ENCODE results near the gene ARRDC5. TPM values are rescaled to one million over a fixed set of nuclear protein-coding genes. Genes with fewer than 3 reads are reported as not detected.

ARRDC5 gene
- polyA plus RNA-seq, 1 of the 3 experiments (the other 2 are of a cell fraction), result not detected

DNA sequence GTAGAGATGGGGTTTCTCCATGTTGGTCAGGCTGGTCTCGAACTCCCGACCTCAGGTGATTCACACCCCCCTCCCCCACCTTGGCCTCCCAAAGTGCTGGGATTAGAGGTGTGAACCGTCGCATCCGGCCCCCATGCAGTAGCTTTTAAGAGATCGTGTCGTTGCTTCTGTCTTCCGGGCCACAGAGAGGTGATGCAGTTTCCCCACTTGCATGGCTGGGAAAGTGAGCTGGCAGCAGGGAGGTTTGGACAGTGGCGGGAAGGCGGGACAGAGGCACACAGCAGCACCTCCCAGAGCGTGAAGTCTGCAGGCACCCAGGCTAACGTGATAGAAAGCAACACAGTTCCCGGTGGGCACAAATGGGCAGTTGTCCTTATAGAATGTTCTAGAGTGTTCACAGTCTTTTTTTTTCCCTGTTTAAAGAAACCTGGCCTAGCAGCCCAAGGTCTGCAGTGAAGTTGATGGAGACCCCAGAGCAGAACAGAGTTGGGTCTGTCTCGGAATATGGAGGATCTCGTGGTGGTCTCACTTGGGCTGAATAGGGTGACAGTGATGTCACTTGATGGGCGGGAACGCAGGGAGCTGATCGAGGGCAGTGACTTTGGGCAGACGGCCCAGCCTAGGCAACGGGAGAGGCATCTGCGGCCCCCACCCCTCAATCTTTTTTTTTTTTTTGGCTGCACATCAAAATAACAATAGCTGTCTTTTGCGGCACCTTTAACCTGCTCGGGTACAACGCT lies 11.5 kb upstream of the ARRDC5 start:
- no peak for DNase-seq
- ChIA-PET CTCF (interaction anchor here (1.1 to 7.6 kb wide), 5 partner anchors 17 to 117 kb away, joined by 4 to 121 read pairs (median 36); partner anchors contain the start of gene PLIN3), POLR2A (no interaction called here)
- no peaks in the 10 kb centered on the region for H3K9me3 ChIP-seq
- H3K4me1 ChIP-seq (ENCODE audit: control insufficient read depth in 1 of 2, insufficient read depth in 2 of 2, low read depth in 1 of 2, low read length in 1 of 2), result peaks cover 27 to 38% of the 10 kb centered on the region in 2 experiments; a peak in 3 of 4 replicates
- H3F3A ChIP-seq (replicated peaks; ENCODE audit: insufficient read depth), result peaks cover 31% of the 10 kb centered on the region
- H3K4me2 ChIP-seq, result no peak overlapping the region
- H3K79me2 ChIP-seq (ENCODE audit: insufficient read depth), result peaks cover 88% of the 10 kb centered on the region
- H4K20me1 ChIP-seq (ENCODE audit: insufficient read depth), result peaks cover 42% of the 10 kb centered on the region; the same call in 1 of the 2 replicates
- TF ChIP-seq NFIC (IDR thresholded peaks at IDR 0.05; ENCODE audit: borderline replicate concordance) (no peak), GATA2 (CRISPR knock-in tag; IDR thresholded peaks at IDR 0.05) (no peak), SMC3 (IDR thresholded peaks at IDR 0.05; ENCODE audit: low read depth, low read length) (no peak), ZBTB33 (IDR thresholded peaks at IDR 0.05; ENCODE audit: borderline replicate concordance, low read depth) (no peak), NRF1 (IDR thresholded peaks at IDR 0.05; ENCODE audit: low read depth, low read length) (no peak), FOXJ3 (CRISPR knock-in tag; IDR thresholded peaks at IDR 0.05) (no peak), FOXM1 (IDR thresholded peaks at IDR 0.05; ENCODE audit: low read depth) (no peak), GABPA (IDR thresholded peaks at IDR 0.05; ENCODE audit: low read depth) (no peak), TCF12 (IDR thresholded peaks at IDR 0.05) (no peak), TEAD4 (IDR thresholded peaks at IDR 0.05; ENCODE audit: borderline replicate concordance, insufficient read depth) (no peak), MEF2A (IDR thresholded peaks at IDR 0.05; ENCODE audit: borderline replicate concordance, low read depth) (no peak), RCOR1 (IDR thresholded peaks at IDR 0.05; ENCODE audit: low read length) (no peak)
- TF ChIP-seq, protein P1, sequence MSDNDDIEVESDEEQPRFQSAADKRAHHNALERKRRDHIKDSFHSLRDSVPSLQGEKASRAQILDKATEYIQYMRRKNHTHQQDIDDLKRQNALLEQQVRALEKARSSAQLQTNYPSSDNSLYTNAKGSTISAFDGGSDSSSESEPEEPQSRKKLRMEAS (IDR thresholded peaks at IDR 0.05; ENCODE audit: low read depth), result no peak
- 0 out of 2 replicates have a peak overlapping the region, but pooled peaks have one; percentile 5 for H3K9ac ChIP-seq
- 87% methylated on average over 22 of the region's 24 CpGs for WGBS (ENCODE audit: low lambda C conversion rate)
- no peak overlapping the region for H2AFZ ChIP-seq (ENCODE audit: low read depth)
- H3K36me3 ChIP-seq (replicated peaks in 1 of 2; ENCODE audit: control insufficient read depth in 1 of 2, insufficient read depth in 2 of 2, low read length in 1 of 2), result peaks cover 0 to 11% of the 10 kb centered on the region in 2 experiments
- H3K9me2 ChIP-seq, result no peaks in the 10 kb centered on the region
- H3K27me3 ChIP-seq (ENCODE audit: insufficient read depth), result no peaks in the 10 kb centered on the region
- H3K27ac ChIP-seq (ENCODE audit: low read depth in 2 of 2, low read length in 1 of 2), result peak overlapping the region in 1 of 2 experiments; percentile 66; a peak in 2 of 4 replicates
- no peak overlapping the region for H3K4me3 ChIP-seq (ENCODE audit: low read depth in 2 of 2, low read length in 1 of 2)

Data from SK-N-SH (cell line).